Right lobe of liver (tissue), 6 donors: ENCODE data around the gene FOXQ1. TPM values are rescaled to one million over a fixed set of nuclear protein-coding genes. Genes with fewer than 3 reads are reported as not detected.
A peak's percentile ranks its signal among the peaks of the same experiment; 100 is the strongest.

Experiments used
- ATAC-seq, 4 donors: fragments of 200-7000 bp; cut with Tn5 transposase; one replicate each; pipeline ENCODE4 v1.9.1; 2020; ENCODE audit warnings: mild to moderate bottlenecking in 4 of 4, moderate library complexity in 4 of 4
- DNase-seq, 3 donors: peaks; one replicate each; pipeline ENCODE4 v3.0.0-alpha.2; 2020
- H3K27ac ChIP-seq, 3 donors: fragments of 200-600 bp; one replicate each; pipeline ENCODE4 v1.8.0; 2022
- H3K27me3 ChIP-seq, 2 donors: fragments of 200-600 bp; one replicate each; pipeline ENCODE4 v1.8.0; 2022
- H3K36me3 ChIP-seq, 4 donors: fragments of 200-600 bp; sonication (generic) in 1 of 4; one replicate each; pipeline versions ENCODE4 v1.5.1 to v1.8.0; 2017 to 2022; ENCODE audit warnings: control low read depth in 1 of 4
- H3K4me1 ChIP-seq, 4 donors: fragments of 200-600 bp; sonication (generic) in 1 of 4; one replicate each; pipeline versions ENCODE4 v1.5.1 to v1.8.0; 2017 to 2022; ENCODE audit warnings: control low read depth in 1 of 4
- H3K4me3 ChIP-seq, 3 donors: fragments of 200-600 bp; one replicate each; pipeline ENCODE4 v1.8.0; 2022
- H3K9me3 ChIP-seq, 4 donors: fragments of 200-600 bp; sonication (generic) in 1 of 4; one replicate each; pipeline versions ENCODE4 v1.5.1 to v1.8.0; 2017 to 2022; ENCODE audit warnings: control low read depth in 1 of 4
- CTCF ChIP-seq, 4 donors: fragments of 200-600 bp in 3 of 4; fragments of 450-650 bp in 1 of 4; IDR thresholded peaks; one replicate each; pipeline versions ENCODE4 v1.5.1 to v1.8.0; 2016 to 2022; ENCODE audit warnings: antibody characterized with exemption in 4 of 4, mild to moderate bottlenecking in 2 of 4
- POLR2A ChIP-seq: fragments of 450-650 bp; IDR thresholded peaks from one replicate; pipeline ENCODE4 v1.6.1; 2017; ENCODE audit warnings: antibody characterized with exemption, mild to moderate bottlenecking
- WGBS: methylation state at CpG from one replicate; pipeline ENCODE4 v1.1.6; 2018; ENCODE audit warnings: low coverage, low lambda C conversion rate; ENCODE audit not compliant: insufficient coverage; ENCODE audit errors: missing lambda C conversion rate; 5-methylcytosine and 5-hydroxymethylcytosine counted together
- intact Hi-C, 2 donors: fragments of 100-400 bp; cut with DNase I; formaldehyde crosslinking; loops; one replicate each; pipeline versions ENCODE4 v1.11.2 to v1.14.1; 2022
- total RNA-seq, 6 experiments: library from RNA; depleted of rRNA in 2 of 6; stranded (reverse); fragments of >200 nt in 2 of 6; fragmentation: NEBNext Ultra II Directional in 3 of 6; extraction: Animal tissue kit (Norgen Biotek cat#: 25700) in 3 of 6; gene quantifications; one replicate each; pipeline versions ENCODE4 v1.1.0 to v1.2.4, GENCODE V29; 2016 to 2023
- donor health status: DM: no; HTN: yes; CAD: no.
- donor health status: DM: no; HTN: no; CAD: no.
- donor health status: DM: no; HTN: no; CAD: no.
- donor health status: DM: no; HTN: yes; CAD: no.
- donor health status: DM: no; HTN: yes; CAD: no.

FOXQ1 gene
- total RNA-seq, 6 experiments from 2014 or later: 0.12 to 4.0 (median 0.23) TPM

- no peaks in the 10 kb centered on the region for H3K9me3 ChIP-seq
- no peaks in the 10 kb centered on the region for H3K4me1 ChIP-seq
- no peaks in the 10 kb centered on the region for H3K36me3 ChIP-seq
- intact Hi-C loops: no loop called here
- 58% methylated on average over 4 of the region's 7 CpGs for WGBS
- ATAC-seq (peak in 2 of 4 donors; percentile 14 to 37), DNase-seq (no peak)
- no peak overlapping the region for H3K27ac ChIP-seq
- no peaks in the 10 kb centered on the region for H3K27me3 ChIP-seq
- no peak overlapping the region for H3K4me3 ChIP-seq
- no peak for TF ChIP-seq POLR2A
- TF ChIP-seq CTCF (IDR thresholded peaks at IDR 0.05): no peak
Observed at GRCh38 chr6:1287103-1287591, 24.8 kb upstream of the FOXQ1 start.

DNA sequence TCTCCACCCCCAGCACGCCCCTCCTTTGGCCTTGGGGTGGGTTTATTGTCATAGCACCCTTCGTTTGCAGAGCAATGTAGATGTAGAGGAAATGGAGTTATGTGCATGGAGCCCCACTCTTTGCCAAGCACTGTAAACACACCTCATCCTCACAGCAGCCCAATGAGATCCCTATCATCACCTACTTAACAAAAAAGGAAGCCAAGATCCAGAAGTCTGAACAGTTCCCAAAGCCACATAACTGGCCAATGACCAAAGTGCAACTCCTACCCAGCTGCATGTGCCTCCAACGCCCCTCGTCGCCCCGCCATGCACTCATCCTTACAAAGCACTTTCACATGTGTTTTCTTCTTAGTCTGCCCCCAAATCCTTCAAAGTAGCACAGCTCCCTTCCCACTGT is 21.8 kb upstream of the FOXQ1 start:
- no peak overlapping the region for H3K27ac ChIP-seq

DNA sequence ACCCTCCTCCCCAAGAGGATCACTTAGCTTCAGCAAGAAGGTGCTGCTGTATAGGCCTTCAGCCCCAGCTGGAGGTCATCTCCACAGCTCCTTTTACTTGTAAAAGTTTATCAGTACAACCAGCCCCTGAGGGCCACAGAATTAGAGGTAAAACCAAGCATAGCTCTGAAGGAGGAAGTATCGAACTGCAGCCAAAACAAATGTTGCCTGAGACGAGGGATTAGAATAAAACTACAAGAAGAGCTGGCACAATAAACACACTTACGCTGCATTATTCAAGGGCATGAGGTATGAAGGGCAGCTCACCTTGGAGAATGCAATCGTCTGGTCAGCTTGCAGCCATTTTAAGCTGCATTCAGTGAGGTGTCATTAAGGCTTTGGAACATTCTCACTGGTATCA is 21.1 kb upstream of the FOXQ1 start:
- no peaks in the 10 kb centered on the region for H3K27me3 ChIP-seq
- WGBS: 70% methylated on average over 4 of the region's 4 CpGs
- TF ChIP-seq POLR2A (no peak), CTCF (IDR thresholded peaks at IDR 0.05) (no peak)
- ATAC-seq: no peak
- no peak for DNase-seq
- no peak overlapping the region for H3K27ac ChIP-seq
- no peaks in the 10 kb centered on the region for H3K9me3 ChIP-seq
- no peak overlapping the region for H3K4me3 ChIP-seq
- intact Hi-C loops: no loop called here
- no peaks in the 10 kb centered on the region for H3K4me1 ChIP-seq
- H3K36me3 ChIP-seq: no peaks in the 10 kb centered on the region

More for the DNA sequence above, 21.8 kb upstream of the FOXQ1 start:
- WGBS: 56% methylated on average over 5 of the region's 6 CpGs
- H3K9me3 ChIP-seq: no peaks in the 10 kb centered on the region
- no peak for TF ChIP-seq POLR2A
- TF ChIP-seq CTCF (IDR thresholded peaks at IDR 0.05): no peak
- no peak for ATAC-seq
- no peak overlapping the region for H3K4me3 ChIP-seq
- no peak for DNase-seq
- no peaks in the 10 kb centered on the region for H3K27me3 ChIP-seq
- no peaks in the 10 kb centered on the region for H3K4me1 ChIP-seq
- H3K36me3 ChIP-seq: no peaks in the 10 kb centered on the region
- intact Hi-C loops: no loop called here

DNA sequence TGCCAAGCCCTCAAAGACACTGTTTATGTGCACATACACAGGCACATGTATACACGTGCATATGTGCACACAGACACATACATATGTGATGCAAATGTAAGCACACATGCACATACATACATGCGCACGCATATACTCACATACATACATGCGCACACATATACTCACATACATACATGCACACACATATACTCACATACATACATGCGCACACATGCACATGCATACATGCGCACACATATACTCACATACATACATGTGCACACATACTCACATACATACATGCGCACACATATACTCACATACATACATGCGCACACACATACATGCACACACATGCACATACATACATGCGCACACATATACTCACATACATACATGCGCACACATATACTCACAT is 20.5 kb upstream of the FOXQ1 start:
- no peaks in the 10 kb centered on the region for H3K9me3 ChIP-seq
- no peaks in the 10 kb centered on the region for H3K36me3 ChIP-seq
- no peak for ATAC-seq
- H3K27me3 ChIP-seq: no peaks in the 10 kb centered on the region
- WGBS: 69% methylated on average over 6 of the region's 10 CpGs
- H3K27ac ChIP-seq: no peak overlapping the region
- no peaks in the 10 kb centered on the region for H3K4me1 ChIP-seq
- no peak overlapping the region for H3K4me3 ChIP-seq
- TF ChIP-seq POLR2A: no peak
- TF ChIP-seq CTCF (IDR thresholded peaks at IDR 0.05): no peak
- intact Hi-C loops: no loop called here
- DNase-seq: no peak

- whole genome bisulfite sequencing: 75% methylated on average over 3 of the region's 3 CpGs
- no peaks in the 10 kb centered on the region for H3K36me3 ChIP-seq
- TF ChIP-seq POLR2A (no peak), CTCF (IDR thresholded peaks at IDR 0.05) (no peak)
- no peaks in the 10 kb centered on the region for H3K27me3 ChIP-seq
- no peak for DNase-seq
- H3K9me3 ChIP-seq: no peaks in the 10 kb centered on the region
- H3K4me3 ChIP-seq: no peak overlapping the region
- H3K4me1 ChIP-seq: no peaks in the 10 kb centered on the region
- intact Hi-C loops: no loop called here
- H3K27ac ChIP-seq: no peak overlapping the region
- no peak for ATAC-seq
Observed at GRCh38 chr6:1295420-1295819, 16.5 kb upstream of the FOXQ1 start.
